Esophagus squamous epithelium (tissue), 5 donors: ENCODE measurements around the gene PELO. TPM values are rescaled to one million over a fixed set of nuclear protein-coding genes. Genes with fewer than 3 reads are reported as not detected.

Experiments used
- DNase-seq: peaks from one replicate; lab custom pipeline; 2025; lab: John Stamatoyannopoulos, UW
- H3K27ac ChIP-seq, 4 donors: fragments of 200-600 bp; sonication (generic); one replicate each; pipeline ENCODE4 v1.5.1; 2016 to 2019; ENCODE audit warnings: mild to moderate bottlenecking in 1 of 4
- H3K27me3 ChIP-seq, 4 donors: fragments of 200-600 bp; sonication (generic); 1 replicate in 3 of 4; 2 replicates in 1 of 4; pipeline versions ENCODE4 v1.5.1 to v1.6.0; 2017 to 2021; ENCODE audit warnings: antibody characterized with exemption in 1 of 4
- H3K36me3 ChIP-seq, 3 donors: fragments of 200-600 bp; sonication (generic); one replicate each; pipeline ENCODE4 v1.5.1; 2016 to 2019
- H3K4me1 ChIP-seq, 3 donors: fragments of 200-600 bp; sonication (generic); one replicate each; pipeline ENCODE4 v1.5.1; 2017 to 2019
- H3K4me3 ChIP-seq, 4 donors: fragments of 200-600 bp; sonication (generic); 1 replicate in 3 of 4; 2 replicates in 1 of 4; pipeline ENCODE4 v1.5.1; 2016 to 2019; ENCODE audit warnings: mild to moderate bottlenecking in 2 of 4, moderate library complexity in 1 of 4
- H3K9me3 ChIP-seq, 3 donors: fragments of 200-600 bp; sonication (generic); one replicate each; pipeline ENCODE4 v1.5.1; 2016 to 2019
- CTCF ChIP-seq, 6 experiments: fragments of 450-650 bp in 4 of 6; fragments of 200-600 bp in 2 of 6; sonication (generic) in 2 of 6; IDR thresholded peaks; one replicate each; pipeline ENCODE4 v1.5.1; 2016 to 2019; ENCODE audit warnings: antibody characterized with exemption in 6 of 6, mild to moderate bottlenecking in 4 of 6, moderate library complexity in 4 of 6
- POLR2A ChIP-seq, 4 donors: fragments of 450-650 bp; IDR thresholded peaks; one replicate each; pipeline ENCODE4 v1.6.1; 2017; ENCODE audit warnings: antibody characterized with exemption in 4 of 4, mild to moderate bottlenecking in 4 of 4, moderate library complexity in 3 of 4
- WGBS, 2 donors: methylation state at CpG; one replicate each; pipeline ENCODE4 v1.1.5; 2018; 5-methylcytosine and 5-hydroxymethylcytosine counted together
- intact Hi-C: fragments of 100-400 bp; cut with DNase I; formaldehyde crosslinking; loops from one replicate; pipeline ENCODE4 v1.15.0; 2022
- total RNA-seq, 4 donors: library from RNA; depleted of rRNA; stranded (reverse); fragments of >200 nt; gene quantifications; one replicate each; pipeline ENCODE4 v1.1.0, GENCODE V29; 2016
- donor health status: DM: yes; HTN: yes; CAD: no.

Gene PELO
- total RNA-seq, 4 donors from 2014 or later, result 10.4 to 25.6 (median 14.6) TPM

GRCh38 chr5:52798938-52799337, 11.2 kb downstream of the PELO start:
- WGBS, 2 donors, result 10 to 12% methylated on average over 3 of the region's 3 CpGs
- Histone ChIP-seq H3K9me3 (no peaks in the 10 kb centered on the region), H3K27me3 (no peaks in the 10 kb centered on the region), H3K4me1 (peaks cover 24 to 91% (median 32%) of the 10 kb centered on the region in 3 donors), H3K36me3 (peaks cover 0 to 9% (median 0%) of the 10 kb centered on the region in 3 donors), H3K27ac (peak overlapping the region; percentile 88 to 97 (median 94)), H3K4me3 (peak overlapping the region; percentile 50 to 83 (median 72))
- intact Hi-C loops, result no loop called here
- TF ChIP-seq CTCF (IDR thresholded peaks at IDR 0.05) (no peak), POLR2A (IDR thresholded peaks at IDR 0.05) (no peak)
- DNase-seq, result no peak

GRCh38 chr5:52799358-52799982, 11.8 kb downstream of the PELO start:
- no peak for DNase-seq
- intact Hi-C loops, result no loop called here
- H3K9me3 ChIP-seq, result no peaks in the 10 kb centered on the region
- peaks cover 24 to 96% (median 32%) of the 10 kb centered on the region in 3 donors for H3K4me1 ChIP-seq
- no peaks in the 10 kb centered on the region for H3K27me3 ChIP-seq
- peak overlapping the region; percentile 88 to 97 (median 94) for H3K27ac ChIP-seq
- H3K36me3 ChIP-seq, result peaks cover 0 to 9% (median 0%) of the 10 kb centered on the region in 3 donors
- TF ChIP-seq POLR2A (IDR thresholded peaks at IDR 0.05) (no peak), CTCF (IDR thresholded peaks at IDR 0.05) (no peak)
- WGBS, 2 donors, result 0 to 1% methylated on average over 13 of the region's 19 CpGs
- peak overlapping the region; percentile 50 to 83 (median 72) for H3K4me3 ChIP-seq

- Histone ChIP-seq H3K4me3 (peak overlapping the region; percentile 50 to 83 (median 72)), H3K27me3 (no peaks in the 10 kb centered on the region), H3K4me1 (peaks cover 24 to 96% (median 32%) of the 10 kb centered on the region in 3 donors), H3K27ac (peak overlapping the region; percentile 88 to 97 (median 94)), H3K9me3 (no peaks in the 10 kb centered on the region), H3K36me3 (peaks cover 0 to 9% (median 0%) of the 10 kb centered on the region in 3 donors)
- intact Hi-C loops, result no loop called here
- 0% methylated on average over 5 to 17 of the region's 34 CpGs for WGBS, 2 donors
- peak; percentile 58 for DNase-seq
- peak in 1 of 6 experiments; percentile 27 for TF ChIP-seq CTCF (IDR thresholded peaks at IDR 0.05)
- TF ChIP-seq POLR2A (IDR thresholded peaks at IDR 0.05), result peak in 2 of 4 donors; percentile 60 to 86
These were observed 12.3 kb downstream of the PELO start for GRCh38 chr5:52799983-52800393.

GRCh38 chr5:52800394-52801213, 12.9 kb downstream of the PELO start:
- intact Hi-C loops, result no loop called here
- DNase-seq, result peak; percentile 36
- WGBS, 2 donors, result 1 to 3% methylated on average over 10 to 21 of the region's 31 CpGs
- Histone ChIP-seq H3K27me3 (no peaks in the 10 kb centered on the region), H3K27ac (peak overlapping the region; percentile 88 to 97 (median 94)), H3K9me3 (no peaks in the 10 kb centered on the region), H3K36me3 (peaks cover 0 to 14% (median 0%) of the 10 kb centered on the region in 3 donors), H3K4me3 (peak overlapping the region; percentile 50 to 83 (median 72)), H3K4me1 (peaks cover 24 to 96% (median 32%) of the 10 kb centered on the region in 3 donors)
- TF ChIP-seq POLR2A (IDR thresholded peaks at IDR 0.05) (peak in 2 of 4 donors; percentile 15 to 24), CTCF (IDR thresholded peaks at IDR 0.05) (peak in 2 of 6 experiments; percentile 23 to 25)
